ENCODE data around the gene IGFALS.

Gene IGFALS

GRCh38 chr16:1817716-1818115 lies 24.2 kb upstream of the IGFALS start:
- DNase-seq (ENCODE audit: low read depth), result no peak
- TF ChIP-seq CTCF (IDR thresholded peaks at IDR 0.05; ENCODE audit: low read depth, low read length, missing control alignments), result no peak
- H3K4me3 ChIP-seq (ENCODE audit: low read depth, low read length), result no peak overlapping the region
- in situ Hi-C loops (cut with HindIII; ENCODE audit: low sequenced_read_pairs), result no loop called here

GRCh38 chr16:1817276-1817589 lies 23.7 kb upstream of the IGFALS start:
- TF ChIP-seq CTCF (IDR thresholded peaks at IDR 0.05; ENCODE audit: low read depth, low read length, missing control alignments), result no peak
- H3K4me3 ChIP-seq (ENCODE audit: low read depth, low read length), result no peak overlapping the region
- DNase-seq (ENCODE audit: low read depth), result no peak
- in situ Hi-C loops (cut with HindIII; ENCODE audit: low sequenced_read_pairs), result no loop called here

GRCh38 chr16:1816396-1817275 lies 23.1 kb upstream of the IGFALS start:
- no peak for TF ChIP-seq CTCF (IDR thresholded peaks at IDR 0.05; ENCODE audit: low read depth, low read length, missing control alignments)
- no peak for DNase-seq (ENCODE audit: low read depth)
- H3K4me3 ChIP-seq (ENCODE audit: low read depth, low read length), result no peak overlapping the region
- in situ Hi-C loops (cut with HindIII; ENCODE audit: low sequenced_read_pairs), result no loop called here

GRCh38 chr16:1815461-1815860 lies 22.0 kb upstream of the IGFALS start:
- no peak for TF ChIP-seq CTCF (IDR thresholded peaks at IDR 0.05; ENCODE audit: low read depth, low read length, missing control alignments)
- in situ Hi-C loops (cut with HindIII; ENCODE audit: low sequenced_read_pairs), result no loop called here
- H3K4me3 ChIP-seq (ENCODE audit: low read depth, low read length), result no peak overlapping the region
- no peak for DNase-seq (ENCODE audit: low read depth)

GRCh38 chr16:1812732-1813163 lies 19.2 kb upstream of the IGFALS start:
- peak; percentile 50 for TF ChIP-seq CTCF (IDR thresholded peaks at IDR 0.05; ENCODE audit: low read depth, low read length, missing control alignments)
- peak; percentile 16 for DNase-seq (ENCODE audit: low read depth)
- H3K4me3 ChIP-seq (ENCODE audit: low read depth, low read length), result no peak overlapping the region
- in situ Hi-C loops (cut with HindIII; ENCODE audit: low sequenced_read_pairs), result no loop called here

GRCh38 chr16:1810536-1810935 lies 17.0 kb upstream of the IGFALS start:
- TF ChIP-seq CTCF (IDR thresholded peaks at IDR 0.05; ENCODE audit: low read depth, low read length, missing control alignments), result no peak
- H3K4me3 ChIP-seq (ENCODE audit: low read depth, low read length), result no peak overlapping the region
- in situ Hi-C loops (cut with HindIII; ENCODE audit: low sequenced_read_pairs), result no loop called here
- no peak for DNase-seq (ENCODE audit: low read depth)

Data from astrocyte of the cerebellum (primary cell).